IMR-90 (cell line): ENCODE results near the gene SIGLEC14. TPM values are rescaled to one million over a fixed set of nuclear protein-coding genes. Genes with fewer than 3 reads are reported as not detected.
A peak's percentile ranks its signal among the peaks of the same experiment; 100 is the strongest.

ENCODE experiments used
- ATAC-seq: fragments of 200-7000 bp; cut with Tn5 transposase; 2 replicates; pipeline ENCODE4 v1.9.1; 2020; ENCODE audit warnings: low read depth, mild to moderate bottlenecking, moderate library complexity
- BruUV-seq: library from RNA; stranded (reverse); fragments of 400-500 nt; replicated peaks from 2 replicates; lab custom pipeline; 2021; lab: Mats Ljungman, UMichigan
- CTCF ChIA-PET: fragments of 300-600 bp; formaldehyde crosslinking; extraction: SDS; loops from one replicate; lab custom pipeline; 2021; ENCODE audit warnings: antibody characterized with exemption; lab: Yijun Ruan, JAX
- POLR2A ChIA-PET: fragments of 300-600 bp; sonication (Branson Sonifier 250); formaldehyde crosslinking; loops from one replicate; lab custom pipeline; 2022; ENCODE audit warnings: antibody characterized with exemption; ENCODE audit not compliant: unreplicated experiment; lab: Charles Lee
- DNase-seq: peaks from one replicate; pipeline ENCODE4 v3.0.0; 2013
- H2AFZ ChIP-seq: replicated peaks from 2 replicates; pipeline ENCODE3; 2013; ENCODE audit warnings: low read length, mild to moderate bottlenecking; ENCODE audit not compliant: poor library complexity
- H2AK5ac ChIP-seq: 2 replicates; pipeline ENCODE4 v1.6.1; 2013; ENCODE audit warnings: low read depth, low read length, inconsistent platforms
- H2AK9ac ChIP-seq: replicated peaks from 2 replicates; pipeline ENCODE3; 2013; ENCODE audit warnings: mild to moderate bottlenecking, low read depth, low read length, moderate library complexity; ENCODE audit not compliant: poor library complexity
- H2BK120ac ChIP-seq: 2 replicates; pipeline ENCODE4 v1.6.1; 2013; ENCODE audit warnings: low read depth, low read length, inconsistent platforms
- H2BK15ac ChIP-seq: 3 replicates; pipeline ENCODE4 v1.6.1; 2013; ENCODE audit warnings: low read depth, low read length, inconsistent platforms
- H2BK20ac ChIP-seq: 2 replicates; pipeline ENCODE4 v1.6.1; 2013; ENCODE audit warnings: low read depth, mild to moderate bottlenecking, inconsistent platforms, low read length, moderate library complexity
- H2BK5ac ChIP-seq: 2 replicates; pipeline ENCODE4 v1.6.1; 2013; ENCODE audit warnings: mild to moderate bottlenecking, low read depth, low read length, inconsistent platforms; ENCODE audit not compliant: poor library complexity, severe bottlenecking
- H3K14ac ChIP-seq: replicated peaks from 2 replicates; pipeline ENCODE4 v1.6.1; 2013; ENCODE audit warnings: low read depth, low read length, inconsistent platforms
- H3K18ac ChIP-seq: 2 replicates; pipeline ENCODE4 v1.6.1; 2013; ENCODE audit warnings: low read depth, low read length, control low read depth
- H3K23ac ChIP-seq: 2 replicates; pipeline ENCODE4 v1.6.1; 2013; ENCODE audit warnings: low read depth, low read length, inconsistent platforms
- H3K27ac ChIP-seq: 2 replicates; pipeline ENCODE4 v1.5.1; 2013; ENCODE audit warnings: mild to moderate bottlenecking, control low read depth, low read length; ENCODE audit not compliant: insufficient read depth
- H3K27me3 ChIP-seq: 2 replicates; pipeline ENCODE4 v1.6.1; 2013; ENCODE audit warnings: low read length; ENCODE audit not compliant: control insufficient read depth, insufficient read depth
- H3K36me3 ChIP-seq: 2 replicates; pipeline ENCODE4 v1.6.1; 2013; ENCODE audit warnings: low read length, mixed read lengths; ENCODE audit not compliant: control insufficient read depth, insufficient read depth
- H3K4ac ChIP-seq: 2 replicates; pipeline ENCODE4 v1.6.1; 2013; ENCODE audit warnings: low read depth, low read length, inconsistent platforms
- H3K4me1 ChIP-seq: 2 replicates; pipeline ENCODE4 v1.6.1; 2013; ENCODE audit warnings: low read length, mixed read lengths; ENCODE audit not compliant: control insufficient read depth, insufficient read depth
- H3K4me2 ChIP-seq: 2 replicates; pipeline ENCODE4 v1.6.1; 2013; ENCODE audit warnings: low read depth, mild to moderate bottlenecking, control low read depth, low read length, moderate library complexity
- H3K4me3 ChIP-seq: 2 replicates; pipeline ENCODE4 v1.5.1; 2013; ENCODE audit warnings: low read depth, mild to moderate bottlenecking, control low read depth, low read length, moderate library complexity; ENCODE audit not compliant: insufficient read depth
- H3K56ac ChIP-seq: 2 replicates; pipeline ENCODE4 v1.6.1; 2013; ENCODE audit warnings: low read length, inconsistent platforms; ENCODE audit not compliant: insufficient read depth; ENCODE audit errors: extremely low read depth
- H3K79me1 ChIP-seq, 2 experiments: 2 replicates each; pipeline ENCODE4 v1.6.1; 2013; ENCODE audit warnings: low read length in 2 of 2, inconsistent platforms in 1 of 2, low read depth in 1 of 2
- H3K9ac ChIP-seq: 2 replicates; pipeline ENCODE4 v1.6.1; 2013; ENCODE audit warnings: low read depth, low read length, control low read depth
- H3K9me1 ChIP-seq: 2 replicates; pipeline ENCODE4 v1.6.1; 2013; ENCODE audit warnings: low read length, inconsistent platforms; ENCODE audit not compliant: insufficient read depth
- H3K9me3 ChIP-seq: 2 replicates; pipeline ENCODE4 v1.6.1; 2013; ENCODE audit warnings: low read length; ENCODE audit not compliant: control insufficient read depth, insufficient read depth
- H4K20me1 ChIP-seq: 2 replicates; pipeline ENCODE4 v1.6.1; 2013; ENCODE audit warnings: low read length, inconsistent platforms; ENCODE audit not compliant: insufficient read depth
- H4K5ac ChIP-seq: 2 replicates; pipeline ENCODE4 v1.6.1; 2013; ENCODE audit warnings: mild to moderate bottlenecking, low read depth, low read length, control low read depth
- H4K8ac ChIP-seq, 2 experiments: 2 replicates each; pipeline ENCODE4 v1.6.1; 2013; ENCODE audit warnings: low read depth in 2 of 2, low read length in 2 of 2, control low read depth in 1 of 2, inconsistent platforms in 1 of 2
- H4K91ac ChIP-seq: 2 replicates; pipeline ENCODE4 v1.6.1; 2013; ENCODE audit warnings: low read depth, low read length, inconsistent platforms; ENCODE audit not compliant: insufficient read depth
- MXI1 ChIP-seq: IDR thresholded peaks from 2 replicates; pipeline ENCODE4 v1.6.1; 2012; ENCODE audit warnings: low read depth, mild to moderate bottlenecking, low read length, moderate library complexity, borderline replicate concordance
- RCOR1 ChIP-seq: IDR thresholded peaks from 2 replicates; pipeline ENCODE4 v1.6.1; 2012; ENCODE audit warnings: mild to moderate bottlenecking, low read length, improper control_type of control experiment; ENCODE audit not compliant: insufficient replicate concordance
- WGBS, 2 experiments: methylation state at CpG; one replicate each; pipeline versions ENCODE4 v1.1.5 to v1.1.7; 2013; ENCODE audit warnings: missing lambda C conversion rate in 2 of 2; ENCODE audit not compliant: insufficient read length in 1 of 2; ENCODE audit errors: extremely low coverage in 2 of 2; 5-methylcytosine and 5-hydroxymethylcytosine counted together
- dilution Hi-C: fragments of 300-500 bp; cut with HindIII; formaldehyde crosslinking; loops from one replicate; pipeline ENCODE4 v1.14.3; 2018; ENCODE audit warnings: low sequenced_read_pairs; ENCODE audit not compliant: unreplicated experiment
- in situ Hi-C: fragments of 300-500 bp; cut with MboI; formaldehyde crosslinking; loops from 3 replicates; pipeline ENCODE4 v1.14.3; 2019; ENCODE audit warnings: low sequenced_read_pairs, inconsistent platforms, mixed read lengths
- intact Hi-C: fragments of 100-400 bp; cut with micrococcal nuclease; formaldehyde crosslinking; loops from 2 replicates; pipeline ENCODE4 v1.10.0; 2022
- polyA plus RNA-seq, 3 experiments: library from polyadenylated mRNA; depleted of rRNA; stranded (reverse); fragments of >200 nt; gene quantifications; 2 replicates each; pipeline ENCODE4 v1.2.3, GENCODE V29; 2012; ENCODE audit warnings: low replicate concordance in 1 of 3
- total RNA-seq: library from RNA; depleted of rRNA; stranded (reverse); fragments of >200 nt; gene quantifications from 2 replicates; pipeline ENCODE4 v1.2.3, GENCODE V29; 2012

SIGLEC14 gene
- total and polyA plus RNA-seq, 2 of the 4 experiments (the other 2 are of a cell fraction): not detected

GRCh38 chr19:51593969-51594773 lies 52.5 kb downstream of the SIGLEC14 start:
- peak overlapping the region; percentile 28; the same call in 1 of the 2 replicates for H3K23ac ChIP-seq
- peaks cover 6% of the 10 kb centered on the region for H3K9me1 ChIP-seq
- H4K8ac ChIP-seq: peak overlapping the region; percentile 78 to 89; a peak in 3 of 4 replicates
- H2AFZ ChIP-seq: peak overlapping the region; percentile 99
- ATAC-seq: peak; percentile 100
- in situ Hi-C loops (no loop called here), intact Hi-C loops (loop anchor here (1.0 to 5.0 kb wide), 3 partner anchors 23 to 487 kb away; partner anchors contain the start of genes CTU1 and ZNF175), dilution Hi-C loops (no loop called here)
- H3K36me3 ChIP-seq: no peaks in the 10 kb centered on the region
- BruUV-seq: no TSS peak
- ChIA-PET POLR2A (interaction anchor here (0.6 kb wide), 2 partner anchors 97 to 606 kb away, joined by 3 to 4 read pairs; no protein-coding TSS in a partner anchor), CTCF (no interaction called here)
- DNase-seq: peak; percentile 97
- H3K4me2 ChIP-seq: peak overlapping the region; percentile 92
- peak overlapping the region; percentile 32 for H2BK5ac ChIP-seq
- peak overlapping the region; percentile 51 for H3K14ac ChIP-seq
- no peaks in the 10 kb centered on the region for H4K20me1 ChIP-seq
- peak overlapping the region; percentile 87 for H4K5ac ChIP-seq
- peak overlapping the region; percentile 67 for H3K4ac ChIP-seq
- peak overlapping the region; percentile 48 for H3K27ac ChIP-seq
- no peak overlapping the region for H2BK15ac ChIP-seq
- no peak overlapping the region for H2AK5ac ChIP-seq
- H3K4me1 ChIP-seq: peaks cover 3% of the 10 kb centered on the region; the same call in 1 of the 2 replicates
- H2BK20ac ChIP-seq: no peak overlapping the region
- no peaks in the 10 kb centered on the region for H3K27me3 ChIP-seq
- TF ChIP-seq RCOR1 (no peak), MXI1 (peak; percentile 62; the same call in 1 of the 2 replicates)
- peak overlapping the region; percentile 66 for H3K4me3 ChIP-seq
- H3K56ac ChIP-seq: no peak overlapping the region
- H4K91ac ChIP-seq: peak overlapping the region; percentile 35; the same call in 1 of the 2 replicates
- H3K79me1 ChIP-seq: peaks cover 0 to 4% of the 10 kb centered on the region in 2 experiments; a peak in 1 of 4 replicates
- 1% methylated on average over 33 of the region's 61 CpGs; no CpG with 5 or more reads in 1 of the 2 experiments for WGBS, 2 experiments
- H3K9me3 ChIP-seq: no peaks in the 10 kb centered on the region
- H3K9ac ChIP-seq: peak overlapping the region; percentile 61
- H2AK9ac ChIP-seq: peak overlapping the region; percentile 84
- peak overlapping the region; percentile 25; the same call in 1 of the 2 replicates for H2BK120ac ChIP-seq
- no peak overlapping the region for H3K18ac ChIP-seq
